HepG2 (cell line): ENCODE measurements around the gene SLC25A25. TPM values are rescaled to one million over a fixed set of nuclear protein-coding genes. Genes with fewer than 3 reads are reported as not detected.
A peak's percentile ranks its signal among the peaks of the same experiment; 100 is the strongest.

Experiments used
- ARID5B ChIP-seq: IDR thresholded peaks from 2 replicates; pipeline ENCODE4 v1.4.0; 2020; ENCODE audit warnings: mild to moderate bottlenecking, missing genetic modification reagents
- CEBPB ChIP-seq: IDR thresholded peaks from 2 replicates; pipeline ENCODE4 v1.6.1; 2011; ENCODE audit warnings: low read depth, low read length, improper control_type of control experiment, borderline replicate concordance
- CHCHD3 ChIP-seq: sonication (generic); formaldehyde crosslinking; IDR thresholded peaks from 2 replicates; pipeline ENCODE4 v1.8.0; 2022; ENCODE audit warnings: mild to moderate bottlenecking, missing genetic modification reagents, moderate library complexity
- FOXP4 ChIP-seq: sonication (generic); formaldehyde crosslinking; IDR thresholded peaks from 2 replicates; pipeline ENCODE4 v1.4.0; 2020; ENCODE audit warnings: missing genetic modification reagents
- GATAD2A ChIP-seq: IDR thresholded peaks from 2 replicates; pipeline ENCODE4 v1.6.1; 2016
- HNRNPK ChIP-seq: fragments of 200-400 bp; formaldehyde crosslinking; IDR thresholded peaks from 2 replicates; pipeline ENCODE4 v1.6.1; 2018; ENCODE audit warnings: low read length, low read depth, moderate library complexity, mild to moderate bottlenecking; ENCODE audit not compliant: poor library complexity, severe bottlenecking
- NFYB ChIP-seq: sonication (generic); formaldehyde crosslinking; IDR thresholded peaks from 2 replicates; pipeline ENCODE4 v1.4.0; 2020; ENCODE audit warnings: missing genetic modification reagents
- NPAS2 ChIP-seq: sonication (generic); formaldehyde crosslinking; IDR thresholded peaks from 2 replicates; pipeline ENCODE4 v1.8.0; 2022; ENCODE audit warnings: mild to moderate bottlenecking, missing genetic modification reagents, borderline replicate concordance
- POGK ChIP-seq: sonication (generic); formaldehyde crosslinking; conservative IDR thresholded peaks from 2 replicates; pipeline ENCODE4 v1.8.0; 2022; ENCODE audit warnings: mild to moderate bottlenecking, moderate library complexity, missing genetic modification reagents
- STAT5B ChIP-seq: sonication (generic); formaldehyde crosslinking; IDR thresholded peaks from 2 replicates; pipeline ENCODE4 v1.4.0; 2020; ENCODE audit warnings: missing genetic modification reagents
- TAF15 ChIP-seq: fragments of 200-400 bp; formaldehyde crosslinking; IDR thresholded peaks from one replicate; pipeline ENCODE4 v1.6.1; 2018; ENCODE audit warnings: mild to moderate bottlenecking, low read depth, low read length; ENCODE audit not compliant: poor library complexity, severe bottlenecking
- THAP11 ChIP-seq: IDR thresholded peaks from 2 replicates; pipeline ENCODE4 v1.6.1; 2016; ENCODE audit warnings: missing biosample characterization, missing genetic modification reagents
- TIGD3 ChIP-seq: sonication (generic); formaldehyde crosslinking; IDR thresholded peaks from 2 replicates; pipeline ENCODE4 v1.5.1; 2020; ENCODE audit warnings: mild to moderate bottlenecking, missing genetic modification reagents, borderline replicate concordance
- TRIM22 ChIP-seq: fragments of 450-650 bp; IDR thresholded peaks from 2 replicates; pipeline ENCODE4 v1.6.1; 2017
- UBTF ChIP-seq: sonication (generic); formaldehyde crosslinking; IDR thresholded peaks from 2 replicates; pipeline ENCODE4 v1.4.0; 2020; ENCODE audit warnings: mild to moderate bottlenecking, missing genetic modification reagents
- ZNF781 ChIP-seq: sonication (generic); formaldehyde crosslinking; IDR thresholded peaks from 2 replicates; pipeline ENCODE4 v1.5.1; 2020; ENCODE audit warnings: borderline replicate concordance, mild to moderate bottlenecking, missing genetic modification reagents; ENCODE audit errors: not compliant biosample characterization
- polyA plus RNA-seq, 8 experiments: library from polyadenylated mRNA; depleted of rRNA in 3 of 8; stranded (reverse) in 7 of 8; unstranded in 1 of 8; fragments of >200 nt; fragmentation: Illumina TruSeq in 4 of 8; extraction: Trizol in 4 of 8; gene quantifications; 2 replicates each; pipeline versions ENCODE4 v1.2.1 to v1.2.3, GENCODE V29; 2011 to 2016; ENCODE audit warnings: low read depth in 4 of 8, missing spikeins in 1 of 8, mixed read lengths in 1 of 8; ENCODE audit not compliant: insufficient read depth in 1 of 8
- total RNA-seq, 5 experiments: library from RNA; depleted of rRNA; stranded (reverse); fragments of >200 nt; fragmentation: Illumina TruSeq; extraction: Trizol; gene quantifications; 2 replicates each; pipeline ENCODE4 v1.2.3, GENCODE V29; 2016; ENCODE audit warnings: low read depth in 1 of 5

SLC25A25 gene
- total and polyA plus RNA-seq, 2 of the 13 experiments (the other 11 are each of a cell fraction or from before 2014, with no cell fraction given): 10.5 to 24.8 TPM

- TF ChIP-seq TRIM22 (no peak), CEBPB (peak; percentile 87), ARID5B (CRISPR knock-in tag) (peak; percentile 91), CHCHD3 (CRISPR knock-in tag) (no peak), NPAS2 (CRISPR knock-in tag) (no peak), TAF15 (no peak), POGK (CRISPR knock-in tag) (peak; percentile 64; the same call in 1 of the 2 replicates), STAT5B (CRISPR knock-in tag) (no peak), TIGD3 (CRISPR knock-in tag) (no peak), GATAD2A (CRISPR knock-in tag) (peak; percentile 89), FOXP4 (CRISPR knock-in tag) (peak; percentile 55; the same call in 1 of the 2 replicates), UBTF (peak; percentile 54; the same call in 1 of the 2 replicates), HNRNPK (no peak), NFYB (CRISPR knock-in tag) (no peak), ZNF781 (no peak), THAP11 (no peak; the same call in 1 of the 2 replicates)
Measured at GRCh38 chr9:128104171-128104618, 36.2 kb downstream of the SLC25A25 start (continued).
